Omental fat pad (tissue), 4 donors: ENCODE data around the gene TYR. TPM values are rescaled to one million over a fixed set of nuclear protein-coding genes. Genes with fewer than 3 reads are reported as not detected.
"Not testable (repeated sequence)": the region's sequence is repeated elsewhere in the genome, so short reads cannot be mapped to it uniquely, and the experiment has no call there.

Experiments
- ATAC-seq: fragments of 150-250 bp; one replicate; pipeline ENCODE4 v1.9.1; 2016; ENCODE audit warnings: mild to moderate bottlenecking, moderate library complexity; ENCODE audit not compliant: low FRiP score
- DNase-seq: peaks from one replicate; pipeline ENCODE4 v3.0.0-alpha.2; 2019; ENCODE audit warnings: low spot score
- CTCF ChIP-seq, 3 donors: fragments of 450-650 bp; IDR thresholded peaks; one replicate each; pipeline ENCODE4 v1.5.1; 2016 to 2017; ENCODE audit warnings: antibody characterized with exemption in 3 of 3, mild to moderate bottlenecking in 3 of 3, moderate library complexity in 2 of 3
- total RNA-seq, 4 donors: library from RNA; depleted of rRNA; stranded (reverse); fragments of >200 nt; gene quantifications; one replicate each; pipeline ENCODE4 v1.1.0, GENCODE V29; 2016

TYR gene
- total RNA-seq, 4 donors from 2014 or later = not detected

GRCh38 chr11:89267660-89268302 lies 90.1 kb downstream of the TYR start:
- ATAC-seq = no peak
- TF ChIP-seq CTCF (IDR thresholded peaks at IDR 0.05) = no peak
- no peak for DNase-seq

GRCh38 chr11:89272540-89273088 lies 94.9 kb downstream of the TYR start:
- not testable (repeated sequence) for DNase-seq, ATAC-seq

GRCh38 chr11:89273220-89273619 lies 95.5 kb downstream of the TYR start:
- not testable (repeated sequence) for ATAC-seq, DNase-seq

GRCh38 chr11:89275966-89276365 lies 98.3 kb downstream of the TYR start:
- no peak for DNase-seq
- no peak for ATAC-seq
- no peak for TF ChIP-seq CTCF (IDR thresholded peaks at IDR 0.05)

- DNase-seq (no peak), ATAC-seq (no peak)
- no peak for TF ChIP-seq CTCF (IDR thresholded peaks at IDR 0.05)
Observed at GRCh38 chr11:89279176-89279575, 101.5 kb downstream of the TYR start.

- ATAC-seq, DNase-seq: not testable (repeated sequence)
Observed at GRCh38 chr11:89281032-89281677, 103.5 kb downstream of the TYR start.

- not testable (repeated sequence) for DNase-seq, ATAC-seq
Observed at GRCh38 chr11:89286601-89287000, 108.9 kb downstream of the TYR start.

- not testable (repeated sequence) for DNase-seq, ATAC-seq
Observed at GRCh38 chr11:89288004-89288403, 110.3 kb downstream of the TYR start.

- no peak for TF ChIP-seq CTCF (IDR thresholded peaks at IDR 0.05)
- no peak for DNase-seq
- no peak for ATAC-seq
Observed at GRCh38 chr11:89293965-89294679, 116.4 kb downstream of the TYR start.

- DNase-seq, ATAC-seq: not testable (repeated sequence)
Observed at GRCh38 chr11:89295023-89295422, 117.3 kb downstream of the TYR start.

- not testable (repeated sequence) for ATAC-seq, DNase-seq
Observed at GRCh38 chr11:89303029-89303428, 125.4 kb downstream of the TYR start.

- ATAC-seq, DNase-seq: not testable (repeated sequence)
Observed at GRCh38 chr11:89308272-89308671, 130.6 kb downstream of the TYR start.

GRCh38 chr11:89309321-89309985 lies 131.8 kb downstream of the TYR start:
- not testable (repeated sequence) for ATAC-seq, DNase-seq
